Glutamatergic neuron (in vitro differentiated cells): ENCODE measurements around the gene CARD19. TPM values are rescaled to one million over a fixed set of nuclear protein-coding genes. Genes with fewer than 3 reads are reported as not detected.
A peak's percentile ranks its signal among the peaks of the same experiment; 100 is the strongest.

Experiments used
- DNase-seq: peaks from one replicate; pipeline ENCODE4 v3.0.0; 2022
- H3K27ac Mint-ChIP-seq: one replicate; pipeline ENCODE4 v1.8.0; 2020; ENCODE audit warnings: mild to moderate bottlenecking, mixed read lengths, inconsistent platforms; ENCODE audit not compliant: unreplicated experiment
- H3K27me3 Mint-ChIP-seq: one replicate; pipeline ENCODE4 v1.8.0; 2020; ENCODE audit warnings: mild to moderate bottlenecking, moderate library complexity, mixed read lengths, inconsistent platforms; ENCODE audit not compliant: unreplicated experiment
- H3K36me3 Mint-ChIP-seq: one replicate; pipeline ENCODE4 v1.8.0; 2020; ENCODE audit warnings: mild to moderate bottlenecking, mixed read lengths, inconsistent platforms; ENCODE audit not compliant: unreplicated experiment
- H3K4me1 Mint-ChIP-seq: one replicate; pipeline ENCODE4 v1.8.0; 2020; ENCODE audit warnings: mild to moderate bottlenecking, low read depth, mixed read lengths, inconsistent platforms; ENCODE audit not compliant: unreplicated experiment
- H3K4me3 Mint-ChIP-seq: one replicate; pipeline ENCODE4 v1.8.0; 2020; ENCODE audit warnings: mild to moderate bottlenecking, mixed read lengths, inconsistent platforms; ENCODE audit not compliant: unreplicated experiment
- H3K9me3 Mint-ChIP-seq: one replicate; pipeline ENCODE4 v1.8.0; 2020; ENCODE audit warnings: mild to moderate bottlenecking, moderate library complexity, mixed read lengths, inconsistent platforms; ENCODE audit not compliant: unreplicated experiment
- CTCF ChIP-seq: fragments of 200-600 bp; sonication (generic); IDR thresholded peaks from one replicate; pipeline ENCODE4 v1.5.0; 2021; ENCODE audit not compliant: partially characterized antibody, unreplicated experiment
- total RNA-seq: library from RNA; stranded (reverse); fragmentation: NEBNext Ultra II Directional; extraction: Animal tissue kit (Norgen Biotek cat#: 25700); gene quantifications from one replicate; pipeline ENCODE4 v1.2.1, GENCODE V29; 2021; ENCODE audit not compliant: unreplicated experiment

Gene CARD19
- total RNA-seq, 1 donor from 2014 or later: 55.8 TPM

DNA sequence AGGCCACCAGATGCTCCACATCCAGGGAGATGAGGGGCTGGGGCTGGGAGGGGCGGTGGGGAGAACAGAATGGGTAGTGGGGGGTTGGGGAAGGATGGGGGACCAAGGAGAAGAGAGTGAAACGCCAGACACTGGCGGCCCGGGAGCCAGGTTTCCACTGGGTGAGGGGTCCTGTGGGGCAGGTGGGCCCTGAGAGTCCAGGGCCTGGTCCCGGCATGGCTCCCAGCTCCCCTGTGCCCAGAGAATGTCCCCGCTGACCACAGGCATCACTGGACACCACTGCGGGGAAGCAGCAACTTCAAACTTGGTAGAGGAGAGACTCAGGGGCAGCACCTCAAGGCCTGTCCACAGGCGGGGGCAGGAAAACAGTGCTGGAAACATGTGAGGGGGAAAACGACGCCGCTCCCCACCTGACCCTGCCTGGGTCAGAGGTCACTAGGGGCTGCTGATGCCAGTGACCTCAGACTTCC, 24.9 kb downstream of the CARD19 start:
- no peak for TF ChIP-seq CTCF
- Mint-ChIP-seq H3K9me3 (peaks cover 2% of the 10 kb centered on the region), H3K27me3 (peaks cover 6% of the 10 kb centered on the region), H3K27ac (no peak overlapping the region), H3K4me1 (no peaks in the 10 kb centered on the region), H3K36me3 (peaks cover 5% of the 10 kb centered on the region), H3K4me3 (no peak overlapping the region)
- DNase-seq: peak; percentile 10

DNA sequence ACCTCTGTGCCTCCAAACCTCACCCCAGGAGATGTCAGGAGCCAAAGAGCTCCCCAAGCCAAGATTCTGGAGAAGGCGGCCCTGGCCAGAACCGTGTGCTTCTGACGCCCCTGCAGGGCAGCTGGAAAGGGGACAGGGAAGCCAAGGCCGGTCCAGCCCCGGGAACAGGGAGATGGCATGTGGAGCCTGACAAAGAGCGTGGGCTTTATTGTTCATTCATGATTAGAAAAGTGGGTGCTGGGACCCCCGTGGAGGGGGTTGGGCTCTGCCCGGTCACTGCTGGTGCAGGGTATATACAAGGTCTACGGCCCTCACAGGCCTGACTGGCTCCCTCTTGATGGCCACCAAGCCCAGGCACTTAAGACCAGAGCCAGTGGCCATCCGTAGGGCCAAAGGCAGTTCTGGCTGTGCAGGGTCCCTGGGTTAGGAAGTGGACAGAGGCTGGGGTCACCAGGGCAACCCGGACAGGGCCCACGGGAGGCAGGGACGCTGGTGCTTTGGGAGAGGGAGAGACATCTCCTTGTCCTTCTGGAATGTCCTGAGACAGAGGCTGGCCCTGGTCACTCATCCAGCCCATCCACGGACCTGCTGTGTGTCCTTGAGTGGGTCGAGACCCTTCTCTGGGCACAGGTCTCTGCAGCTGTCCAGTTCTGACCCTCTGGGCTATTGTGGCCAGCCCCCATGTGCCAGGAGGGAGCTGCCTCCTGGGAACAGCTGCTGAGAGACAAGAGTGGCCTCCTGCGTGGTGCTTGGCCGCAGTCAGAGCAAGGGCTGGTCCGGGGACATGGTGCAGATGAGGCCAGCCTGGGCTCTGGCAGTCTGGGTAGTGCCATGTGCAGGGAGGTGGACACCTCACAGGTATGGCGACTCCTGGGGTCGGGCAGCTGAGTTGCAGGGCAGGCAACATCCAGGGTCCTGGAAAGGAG, 25.6 kb downstream of the CARD19 start:
- peak; percentile 12 for DNase-seq
- TF ChIP-seq CTCF: no peak
- Mint-ChIP-seq H3K27me3 (peaks cover 6% of the 10 kb centered on the region), H3K27ac (no peak overlapping the region), H3K4me1 (peaks cover 3% of the 10 kb centered on the region), H3K4me3 (no peak overlapping the region), H3K36me3 (peaks cover 5% of the 10 kb centered on the region), H3K9me3 (peaks cover 2% of the 10 kb centered on the region)

GRCh38 chr9:93122721-93123221, 26.8 kb downstream of the CARD19 start:
- Mint-ChIP-seq H3K27ac (no peak overlapping the region), H3K4me1 (peaks cover 11% of the 10 kb centered on the region), H3K4me3 (no peak overlapping the region), H3K9me3 (peaks cover 2% of the 10 kb centered on the region), H3K36me3 (peaks cover 5% of the 10 kb centered on the region), H3K27me3 (peaks cover 6% of the 10 kb centered on the region)
- no peak for TF ChIP-seq CTCF
- DNase-seq: peak; percentile 8

- Mint-ChIP-seq H3K27me3 (peaks cover 2% of the 10 kb centered on the region), H3K27ac (no peak overlapping the region), H3K36me3 (no peaks in the 10 kb centered on the region), H3K4me1 (peaks cover 15% of the 10 kb centered on the region), H3K9me3 (no peaks in the 10 kb centered on the region), H3K4me3 (no peak overlapping the region)
- no peak for TF ChIP-seq CTCF
- peak; percentile 6 for DNase-seq
Measured at GRCh38 chr9:93123561-93124283, 27.7 kb downstream of the CARD19 start.
